Lower leg skin (tissue), 4 donors: ENCODE measurements around the gene CHAC1. TPM values are rescaled to one million over a fixed set of nuclear protein-coding genes. Genes with fewer than 3 reads are reported as not detected.

Source experiments
- DNase-seq, 2 donors: peaks; one replicate each; pipeline ENCODE4 v3.0.0-alpha.2; 2019; ENCODE audit warnings: low spot score in 2 of 2
- H3K4me3 ChIP-seq: fragments of 200-600 bp; sonication (generic); 2 replicates; pipeline ENCODE4 v1.5.1; 2017; ENCODE audit warnings: mild to moderate bottlenecking, low read depth; ENCODE audit not compliant: poor library complexity, severe bottlenecking
- POLR2A ChIP-seq, 2 donors: fragments of 450-650 bp; IDR thresholded peaks; one replicate each; pipeline ENCODE4 v1.6.1; 2016 to 2017; ENCODE audit warnings: antibody characterized with exemption in 2 of 2, mild to moderate bottlenecking in 1 of 2, moderate library complexity in 1 of 2
- WGBS, 2 donors: methylation state at CpG; one replicate each; pipeline ENCODE4 v1.1.5; 2018; 5-methylcytosine and 5-hydroxymethylcytosine counted together
- intact Hi-C: fragments of 100-400 bp; cut with DNase I; formaldehyde crosslinking; loops from one replicate; pipeline ENCODE4 v1.15.0; 2023; ENCODE audit warnings: low total_unique reads
- total RNA-seq, 4 donors: library from RNA; depleted of rRNA; stranded (reverse); fragments of >200 nt; gene quantifications; one replicate each; pipeline ENCODE4 v1.1.0, GENCODE V29; 2016
- TF ChIP-seq, protein P1 (sequence below), 3 donors: fragments of 450-650 bp; IDR thresholded peaks; one replicate each; pipeline ENCODE4 v1.5.1; 2016; ENCODE audit warnings: antibody characterized with exemption in 3 of 3, mild to moderate bottlenecking in 3 of 3, moderate library complexity in 2 of 3

CHAC1 gene
- total RNA-seq, 4 donors from 2014 or later, result 0.81 to 13.6 (median 4.4) TPM; not detected in 1

DNA sequence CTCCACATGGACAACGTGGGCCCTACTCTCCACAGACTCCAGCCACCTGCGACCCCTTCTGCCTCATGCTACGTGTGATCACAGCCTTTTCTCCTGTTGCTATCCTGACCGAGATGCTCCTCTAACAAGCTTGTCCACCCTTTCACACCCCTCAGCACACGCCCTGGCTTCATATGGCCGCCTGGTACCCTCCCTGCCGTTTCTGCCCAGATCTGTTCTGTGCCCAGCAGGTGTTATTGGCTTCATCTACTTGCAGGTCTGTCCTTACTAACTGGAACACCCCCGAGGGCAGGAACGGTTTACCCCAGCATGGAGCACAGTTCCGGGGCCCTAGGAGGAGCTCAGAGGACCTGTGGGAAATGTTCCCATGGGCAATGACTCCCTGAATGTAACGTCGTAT lies 9.9 kb downstream of the CHAC1 start:
- H3K4me3 ChIP-seq, result no peak overlapping the region
- TF ChIP-seq, protein P1, sequence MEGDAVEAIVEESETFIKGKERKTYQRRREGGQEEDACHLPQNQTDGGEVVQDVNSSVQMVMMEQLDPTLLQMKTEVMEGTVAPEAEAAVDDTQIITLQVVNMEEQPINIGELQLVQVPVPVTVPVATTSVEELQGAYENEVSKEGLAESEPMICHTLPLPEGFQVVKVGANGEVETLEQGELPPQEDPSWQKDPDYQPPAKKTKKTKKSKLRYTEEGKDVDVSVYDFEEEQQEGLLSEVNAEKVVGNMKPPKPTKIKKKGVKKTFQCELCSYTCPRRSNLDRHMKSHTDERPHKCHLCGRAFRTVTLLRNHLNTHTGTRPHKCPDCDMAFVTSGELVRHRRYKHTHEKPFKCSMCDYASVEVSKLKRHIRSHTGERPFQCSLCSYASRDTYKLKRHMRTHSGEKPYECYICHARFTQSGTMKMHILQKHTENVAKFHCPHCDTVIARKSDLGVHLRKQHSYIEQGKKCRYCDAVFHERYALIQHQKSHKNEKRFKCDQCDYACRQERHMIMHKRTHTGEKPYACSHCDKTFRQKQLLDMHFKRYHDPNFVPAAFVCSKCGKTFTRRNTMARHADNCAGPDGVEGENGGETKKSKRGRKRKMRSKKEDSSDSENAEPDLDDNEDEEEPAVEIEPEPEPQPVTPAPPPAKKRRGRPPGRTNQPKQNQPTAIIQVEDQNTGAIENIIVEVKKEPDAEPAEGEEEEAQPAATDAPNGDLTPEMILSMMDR (IDR thresholded peaks at IDR 0.05), result no peak
- TF ChIP-seq POLR2A (IDR thresholded peaks at IDR 0.05), result no peak
- intact Hi-C loops, result no loop called here
- DNase-seq, result no peak
- 83 to 88% methylated on average over 12 of the region's 12 CpGs for WGBS, 2 donors

DNA sequence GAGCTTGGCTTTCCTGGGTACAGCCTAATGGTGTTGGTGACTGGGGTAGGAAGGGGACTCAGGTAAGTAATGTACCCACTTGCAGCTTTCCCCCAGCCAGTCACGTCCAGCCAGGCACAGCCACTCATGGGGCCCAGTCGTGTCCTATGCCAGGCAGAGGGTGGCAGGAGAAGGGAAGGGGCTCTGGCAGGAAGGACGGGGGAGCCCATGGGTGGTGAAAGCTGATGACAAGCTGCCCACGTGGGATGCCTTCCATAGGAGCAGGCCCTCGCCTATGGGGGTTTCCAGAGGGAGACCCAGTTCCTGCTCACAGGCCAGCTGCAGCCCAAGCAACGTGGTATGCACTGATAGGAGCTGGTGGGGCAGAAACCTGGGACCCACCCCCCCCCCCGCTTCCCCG lies 10.7 kb downstream of the CHAC1 start:
- TF ChIP-seq, protein P1 (IDR thresholded peaks at IDR 0.05), result no peak
- TF ChIP-seq POLR2A (IDR thresholded peaks at IDR 0.05), result no peak
- 81 to 91% methylated on average over 6 to 8 of the region's 8 CpGs for WGBS, 2 donors
- DNase-seq, result no peak
- intact Hi-C loops, result no loop called here
- H3K4me3 ChIP-seq, result no peak overlapping the region

DNA sequence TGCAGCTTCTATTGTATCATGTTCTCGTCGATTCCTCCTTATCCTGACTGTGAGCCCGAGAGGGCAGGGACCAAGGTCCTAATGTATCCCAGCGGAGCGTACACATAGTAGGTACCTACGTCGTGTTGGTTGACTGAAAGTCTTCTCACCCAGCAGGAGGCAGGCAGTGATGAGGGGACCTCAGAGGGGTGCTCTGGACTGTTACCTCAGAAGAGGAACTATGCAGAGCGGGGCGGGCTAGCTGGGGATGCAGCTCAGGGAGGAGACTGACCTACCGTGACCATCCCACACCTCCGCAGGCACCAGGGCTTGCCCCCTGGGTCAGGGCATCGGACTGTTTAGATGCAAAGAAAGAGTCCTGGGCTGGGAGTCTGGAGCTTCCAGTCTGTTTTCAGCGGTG lies 11.4 kb downstream of the CHAC1 start:
- no peak for DNase-seq
- 82 to 86% methylated on average over 13 of the region's 13 CpGs for WGBS, 2 donors
- intact Hi-C loops, result no loop called here
- no peak overlapping the region for H3K4me3 ChIP-seq
- no peak for TF ChIP-seq POLR2A (IDR thresholded peaks at IDR 0.05)
- TF ChIP-seq, protein P1 (IDR thresholded peaks at IDR 0.05), result no peak

DNA sequence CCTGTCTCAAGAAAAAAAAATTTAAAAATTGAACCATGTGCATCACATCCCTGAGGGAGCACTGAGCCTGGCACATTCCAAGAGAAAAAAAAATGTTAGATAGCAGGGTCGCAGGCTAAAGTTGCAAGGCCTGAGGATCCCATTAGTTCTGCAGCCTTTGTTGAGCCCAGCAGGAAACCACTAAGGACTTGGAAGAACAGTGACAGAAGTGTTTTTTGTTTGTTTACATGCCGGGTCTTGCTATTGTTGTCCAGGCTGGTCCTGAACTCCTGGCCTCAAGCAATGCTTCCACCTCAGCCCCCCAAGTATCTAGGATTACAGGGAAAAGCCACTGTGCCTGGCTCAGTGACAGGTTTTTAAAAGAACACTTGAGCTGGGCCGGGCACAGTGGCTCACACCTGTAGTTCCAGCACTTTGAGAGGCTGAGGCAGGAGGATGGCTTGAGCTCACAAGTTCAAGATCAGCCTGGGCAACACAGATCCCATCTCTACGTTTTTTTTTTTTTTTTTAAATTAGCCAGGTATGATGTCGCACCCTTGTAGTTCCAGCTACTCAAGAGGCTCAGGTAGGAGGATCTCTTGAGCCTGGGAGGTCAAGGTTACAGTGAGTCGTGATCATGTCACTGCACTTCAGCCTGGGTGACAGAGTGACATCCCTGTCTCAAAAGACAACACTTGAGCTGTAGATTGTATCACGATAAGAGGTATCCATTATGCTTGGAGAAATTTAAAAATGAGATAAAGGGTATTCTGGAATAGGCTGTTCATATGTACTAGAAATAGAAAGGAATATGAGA lies 15.2 kb downstream of the CHAC1 start:
- 70 to 74% methylated on average over 7 of the region's 7 CpGs for WGBS, 2 donors
- no peak for DNase-seq
- intact Hi-C loops, result no loop called here
- H3K4me3 ChIP-seq, result no peak overlapping the region
- TF ChIP-seq POLR2A (IDR thresholded peaks at IDR 0.05), result no peak
- TF ChIP-seq, protein P1 (IDR thresholded peaks at IDR 0.05), result no peak

DNA sequence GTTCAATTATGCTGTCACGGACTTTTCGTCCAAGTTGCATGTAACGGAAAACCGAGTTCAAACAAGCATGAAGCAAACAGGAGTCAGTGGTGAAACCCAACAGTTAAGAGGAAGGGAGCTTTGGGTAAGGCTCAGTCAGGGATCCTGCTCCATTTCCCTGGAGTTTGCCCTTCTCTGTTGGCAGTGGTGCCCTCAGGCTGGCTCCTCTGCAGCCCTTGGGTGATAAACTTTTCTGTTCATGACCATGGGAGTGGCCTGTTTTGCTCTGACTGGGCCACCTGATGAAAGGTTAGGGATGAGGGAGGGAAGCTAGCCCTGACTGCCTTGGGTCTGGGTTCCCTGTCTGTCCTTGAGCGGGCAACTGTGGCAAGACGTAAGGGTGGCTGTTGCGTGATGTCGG lies 16.1 kb downstream of the CHAC1 start:
- 90 to 95% methylated on average over 8 of the region's 8 CpGs for WGBS, 2 donors
- H3K4me3 ChIP-seq, result no peak overlapping the region
- DNase-seq, result no peak
- intact Hi-C loops, result no loop called here
- TF ChIP-seq, protein P1 (IDR thresholded peaks at IDR 0.05), result no peak
- no peak for TF ChIP-seq POLR2A (IDR thresholded peaks at IDR 0.05)

DNA sequence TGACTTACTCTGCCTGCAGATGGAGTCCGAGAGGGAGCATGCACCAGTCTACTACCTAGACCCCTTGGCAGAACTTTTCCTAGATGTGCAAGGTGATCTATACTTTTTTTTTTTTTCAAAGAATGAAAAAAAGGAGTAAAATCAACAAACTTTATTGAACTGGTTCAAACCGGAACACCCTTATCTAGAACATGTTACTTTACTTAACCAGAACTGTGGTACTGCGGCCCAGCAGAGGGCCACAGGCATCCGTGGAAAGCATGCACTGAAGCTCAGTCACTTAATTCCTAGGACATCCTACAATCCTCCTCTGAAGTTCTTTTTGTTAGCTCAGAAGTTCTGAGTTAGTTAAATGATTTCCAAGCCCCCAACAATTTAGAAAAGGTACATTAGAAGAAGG lies 21.6 kb downstream of the CHAC1 start:
- TF ChIP-seq, protein P1 (IDR thresholded peaks at IDR 0.05), result no peak
- no peak for TF ChIP-seq POLR2A (IDR thresholded peaks at IDR 0.05)
- H3K4me3 ChIP-seq, result no peak overlapping the region
- WGBS, 2 donors, result 82 to 85% methylated on average over 4 of the region's 4 CpGs
- intact Hi-C loops, result no loop called here
- no peak for DNase-seq
